Neural cell (in vitro differentiated cells): Measurements from ENCODE around the gene SYT1. TPM values are rescaled to one million over a fixed set of nuclear protein-coding genes. Genes with fewer than 3 reads are reported as not detected.
A peak's percentile ranks its signal among the peaks of the same experiment; 100 is the strongest.

Source experiments
- H2AFZ ChIP-seq: fragments of 200-600, 300-800 bp; sonication (generic), shearing (Covaris generic); 2 replicates; pipeline ENCODE4 v1.6.0; 2014; ENCODE audit warnings: low read depth, mild to moderate bottlenecking, antibody characterized with exemption, low read length, moderate library complexity
- H3F3A ChIP-seq: fragments of 200-600 bp; shearing (Covaris generic); 2 replicates; pipeline ENCODE4 v1.6.1; 2016; ENCODE audit warnings: mild to moderate bottlenecking, moderate library complexity, mixed read lengths, antibody characterized with exemption, low read length; ENCODE audit not compliant: insufficient read depth, poor library complexity, severe bottlenecking
- H3K27ac ChIP-seq: fragments of 200-600, 300-800 bp; sonication (generic), shearing (Covaris generic); 2 replicates; pipeline ENCODE4 v1.5.1; 2014; ENCODE audit warnings: mild to moderate bottlenecking, low read length, moderate library complexity
- H3K27me3 ChIP-seq: fragments of 300-800, 200-600 bp; sonication (generic), shearing (Covaris generic); 2 replicates; pipeline ENCODE4 v1.6.0; 2014; ENCODE audit warnings: mild to moderate bottlenecking, low read depth, low read length, moderate library complexity; ENCODE audit not compliant: insufficient read depth
- H3K36me3 ChIP-seq: fragments of 300-800, 200-600 bp; sonication (generic), shearing (Covaris generic); 2 replicates; pipeline ENCODE4 v1.5.1; 2014; ENCODE audit warnings: mild to moderate bottlenecking, antibody characterized with exemption, low read length, moderate library complexity; ENCODE audit not compliant: insufficient read depth
- H3K4me2 ChIP-seq: fragments of 300-800, 200-600 bp; sonication (generic), shearing (Covaris generic); 2 replicates; pipeline ENCODE4 v1.6.0; 2014; ENCODE audit warnings: mild to moderate bottlenecking, low read length
- H3K4me3 ChIP-seq: fragments of 300-800, 200-600 bp; sonication (generic), shearing (Covaris generic); 2 replicates; pipeline ENCODE4 v1.5.1; 2014; ENCODE audit warnings: mild to moderate bottlenecking, low read length, moderate library complexity
- H3K79me2 ChIP-seq: fragments of 200-600 bp; shearing (Covaris generic); replicated peaks from 2 replicates; pipeline ENCODE4 v1.6.0; 2014; ENCODE audit warnings: mild to moderate bottlenecking, low read length, moderate library complexity; ENCODE audit not compliant: insufficient read depth
- H3K9ac ChIP-seq: fragments of 300-800, 200-600 bp; sonication (generic), shearing (Covaris generic); 2 replicates; pipeline ENCODE4 v1.6.1; 2016; ENCODE audit warnings: mild to moderate bottlenecking, low read length, mixed read lengths
- H3K9me2 ChIP-seq: fragments of 200-600 bp; shearing (Covaris generic); 2 replicates; pipeline ENCODE4 v1.6.1; 2016; ENCODE audit warnings: mild to moderate bottlenecking, low read length, mixed read lengths; ENCODE audit not compliant: insufficient read depth
- H3K9me3 ChIP-seq: fragments of 200-600, 300-800 bp; sonication (generic), shearing (Covaris generic); 2 replicates; pipeline ENCODE4 v1.6.1; 2016; ENCODE audit warnings: mild to moderate bottlenecking, mixed run types, low read length, moderate library complexity, mixed read lengths
- H4K20me1 ChIP-seq: fragments of 200-600 bp; shearing (Covaris generic); 2 replicates; pipeline ENCODE4 v1.6.1; 2016; ENCODE audit warnings: mild to moderate bottlenecking, mixed run types; ENCODE audit not compliant: insufficient read depth
- CTCF ChIP-seq: fragments of 450-650 bp; IDR thresholded peaks from 2 replicates; pipeline ENCODE4 v1.5.1; 2014; ENCODE audit warnings: antibody characterized with exemption, mild to moderate bottlenecking, moderate library complexity; ENCODE audit not compliant: poor library complexity, severe bottlenecking
- EP300 ChIP-seq: fragments of 450-650 bp; conservative IDR thresholded peaks from 2 replicates; pipeline ENCODE4 v1.6.1; 2014; ENCODE audit warnings: antibody characterized with exemption, mild to moderate bottlenecking, moderate library complexity; ENCODE audit not compliant: poor library complexity, severe bottlenecking
- EZH2 ChIP-seq: fragments of 200-600, 300-800 bp; shearing (Covaris generic), sonication (generic); IDR thresholded peaks from 2 replicates; pipeline ENCODE4 v1.6.1; 2014; ENCODE audit warnings: antibody characterized with exemption, low read length, borderline replicate concordance, mild to moderate bottlenecking; ENCODE audit not compliant: insufficient read depth, poor library complexity, severe bottlenecking
- MXI1 ChIP-seq: fragments of 450-650 bp; conservative IDR thresholded peaks from 2 replicates; pipeline ENCODE4 v1.6.1; 2014; ENCODE audit warnings: antibody characterized with exemption, mild to moderate bottlenecking; ENCODE audit not compliant: poor library complexity, severe bottlenecking
- POLR2AphosphoS5 ChIP-seq: IDR thresholded peaks from 2 replicates; pipeline ENCODE4 v1.6.1; 2012
- RAD21 ChIP-seq: fragments of 450-650 bp; conservative IDR thresholded peaks from 2 replicates; pipeline ENCODE4 v1.6.1; 2014; ENCODE audit warnings: antibody characterized with exemption, mild to moderate bottlenecking, moderate library complexity
- REST ChIP-seq: IDR thresholded peaks from 2 replicates; pipeline ENCODE4 v1.6.1; 2012; ENCODE audit warnings: borderline replicate concordance
- SMC3 ChIP-seq: fragments of 450-650 bp; conservative IDR thresholded peaks from 2 replicates; pipeline ENCODE4 v1.6.1; 2014; ENCODE audit warnings: antibody characterized with exemption, mild to moderate bottlenecking, moderate library complexity; ENCODE audit not compliant: poor library complexity
- TAF1 ChIP-seq: IDR thresholded peaks from 2 replicates; pipeline ENCODE4 v1.6.1; 2012; ENCODE audit warnings: low read depth
- polyA plus RNA-seq: library from polyadenylated mRNA; depleted of rRNA; stranded (reverse); fragments of >200 nt; gene quantifications from 2 replicates; pipeline ENCODE4 v1.2.3, GENCODE V29; 2014

SYT1 gene
- polyA plus RNA-seq, 1 donor from 2014 or later, result 103 TPM

- H3K79me2 ChIP-seq, result no peaks in the 10 kb centered on the region
- TF ChIP-seq EZH2 (no peak), POLR2AphosphoS5 (peak; percentile 73), SMC3 (no peak), RAD21 (no peak)
- no peak overlapping the region for H3K4me3 ChIP-seq
- no peak overlapping the region for H3K4me2 ChIP-seq
- no peak overlapping the region for H3K9ac ChIP-seq
- no peaks in the 10 kb centered on the region for H3K27me3 ChIP-seq
- H3K36me3 ChIP-seq, result no peaks in the 10 kb centered on the region
- H4K20me1 ChIP-seq, result no peaks in the 10 kb centered on the region
- H3K27ac ChIP-seq, result no peak overlapping the region
- H3K9me3 ChIP-seq, result no peaks in the 10 kb centered on the region
- H2AFZ ChIP-seq, result no peak overlapping the region
- no peaks in the 10 kb centered on the region for H3F3A ChIP-seq
- no peaks in the 10 kb centered on the region for H3K9me2 ChIP-seq
These were observed 136.8 kb downstream of the SYT1 start for GRCh38 chr12:79001404-79001803.

GRCh38 chr12:79006306-79006705 lies 141.7 kb downstream of the SYT1 start:
- Histone ChIP-seq H3K36me3 (no peaks in the 10 kb centered on the region), H3K27me3 (no peaks in the 10 kb centered on the region), H3K79me2 (no peaks in the 10 kb centered on the region), H3K9ac (no peak overlapping the region), H3F3A (no peaks in the 10 kb centered on the region), H3K27ac (no peak overlapping the region), H3K9me2 (no peaks in the 10 kb centered on the region), H3K9me3 (no peaks in the 10 kb centered on the region), H3K4me2 (no peak overlapping the region), H2AFZ (no peak overlapping the region), H3K4me3 (no peak overlapping the region), H4K20me1 (no peaks in the 10 kb centered on the region)
- TF ChIP-seq EP300, result no peak
- TF ChIP-seq EZH2, result no peak
- TF ChIP-seq MXI1, result no peak
- TF ChIP-seq REST, result no peak
- TF ChIP-seq SMC3, result peak; percentile 43
- no peak for TF ChIP-seq TAF1
- TF ChIP-seq RAD21, result peak; percentile 57
- peak; percentile 49 for TF ChIP-seq CTCF
- TF ChIP-seq POLR2AphosphoS5, result no peak

GRCh38 chr12:79008591-79008990 lies 144.0 kb downstream of the SYT1 start:
- no peak for TF ChIP-seq EZH2
- TF ChIP-seq SMC3, result no peak
- no peak for TF ChIP-seq POLR2AphosphoS5
- no peak for TF ChIP-seq MXI1
- TF ChIP-seq EP300, result no peak
- no peak for TF ChIP-seq REST
- no peak for TF ChIP-seq CTCF
- TF ChIP-seq RAD21, result no peak
- no peak for TF ChIP-seq TAF1
- H3K27me3 ChIP-seq, result no peaks in the 10 kb centered on the region
- no peak overlapping the region for H3K27ac ChIP-seq
- H3K9me2 ChIP-seq, result no peaks in the 10 kb centered on the region
- H3K79me2 ChIP-seq, result no peaks in the 10 kb centered on the region
- H3K36me3 ChIP-seq, result no peaks in the 10 kb centered on the region
- no peak overlapping the region for H3K4me2 ChIP-seq
- H2AFZ ChIP-seq, result no peak overlapping the region
- no peak overlapping the region for H3K4me3 ChIP-seq
- H3K9ac ChIP-seq, result no peak overlapping the region
- no peaks in the 10 kb centered on the region for H3F3A ChIP-seq
- no peaks in the 10 kb centered on the region for H4K20me1 ChIP-seq
- no peaks in the 10 kb centered on the region for H3K9me3 ChIP-seq
